Glomerular endothelial cell (primary cell): ENCODE data around the gene LRRC75A. TPM values are rescaled to one million over a fixed set of nuclear protein-coding genes. Genes with fewer than 3 reads are reported as not detected.
"Not testable (repeated sequence)": the region's sequence is repeated elsewhere in the genome, so short reads cannot be mapped to it uniquely, and the experiment has no call there.

Experiments used
- DNase-seq: peaks from one replicate; pipeline ENCODE4 v3.0.0-alpha.2; 2011; ENCODE audit warnings: low read depth, low spot score; ENCODE audit errors: extremely low read depth
- total RNA-seq: library from RNA; depleted of rRNA; stranded (reverse); fragments of >200 nt; gene quantifications from 2 replicates; pipeline ENCODE4 v1.2.3, GENCODE V29; 2015

LRRC75A gene
- total RNA-seq, 1 donor from 2014 or later: 0.88 TPM

GRCh38 chr17:16407911-16408588 lies 83.9 kb downstream of the LRRC75A start:
- DNase-seq: no peak

GRCh38 chr17:16406742-16407674 lies 85.0 kb downstream of the LRRC75A start:
- DNase-seq: no peak

- not testable (repeated sequence) for DNase-seq
These were observed 88.1 kb downstream of the LRRC75A start for GRCh38 chr17:16403847-16404246.

GRCh38 chr17:16398270-16399267 lies 93.4 kb downstream of the LRRC75A start:
- DNase-seq: no peak

GRCh38 chr17:16396693-16397092 lies 95.3 kb downstream of the LRRC75A start:
- not testable (repeated sequence) for DNase-seq

GRCh38 chr17:16395887-16396286 lies 96.1 kb downstream of the LRRC75A start:
- not testable (repeated sequence) for DNase-seq

GRCh38 chr17:16392491-16392890 lies 99.5 kb downstream of the LRRC75A start:
- not testable (repeated sequence) for DNase-seq

Other genes starting within 250 kb of the LRRC75A start
- 13.9 and 21.8 TPM in 2 replicates for gene CENPV, start 138.7 kb downstream of the LRRC75A start, total RNA-seq
- 1,074 and 1,076 TPM in 2 replicates for gene UBB, start 111.1 kb downstream of the LRRC75A start, total RNA-seq
- gene TRPV2, start 76.6 kb downstream of the LRRC75A start, total RNA-seq: 58.5 and 67.3 TPM in 2 replicates
- 3.2 and 4.3 TPM in 2 replicates for gene ZNF287, start 77.0 kb upstream of the LRRC75A start, total RNA-seq
- 3.6 and 3.9 TPM in 2 replicates for gene ZNF624, start 161.7 kb upstream of the LRRC75A start, total RNA-seq
- 1.5 and 3.0 TPM in 2 replicates for gene CCDC144A, start 198.0 kb upstream of the LRRC75A start, total RNA-seq